GM19025 (cell line): ENCODE data around the gene FFAR1.
"Not testable (repeated sequence)": the region's sequence is repeated elsewhere in the genome, so short reads cannot be mapped to it uniquely, and the experiment has no call there.

Experiments
- ATAC-seq: cut with Tn5 transposase; IDR thresholded peaks from one replicate; pipeline ENCODE4 v1.9.1; 2021; ENCODE audit warnings: mild to moderate bottlenecking, low read depth, moderate library complexity; ENCODE audit not compliant: unreplicated experiment

The FFAR1 gene

DNA sequence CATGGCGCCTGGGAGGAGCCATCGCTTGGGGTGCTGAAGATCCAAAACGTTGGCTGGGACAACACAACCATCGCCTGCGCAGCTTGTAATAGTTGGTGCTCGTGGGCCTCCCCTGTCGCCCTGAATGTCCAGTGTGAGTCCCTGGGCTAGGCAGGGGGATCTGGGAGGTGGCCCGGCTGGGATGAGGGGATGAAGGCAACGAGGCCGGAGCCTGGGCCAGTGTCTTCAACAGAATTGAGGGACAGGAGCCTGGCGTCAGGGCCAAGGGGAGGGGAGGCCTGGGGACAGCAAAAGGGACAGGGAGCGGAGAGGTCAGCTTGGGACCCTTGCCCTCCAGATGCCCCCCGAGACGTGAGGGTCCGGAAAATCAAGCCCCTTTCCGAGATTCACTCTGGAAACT lies 6.7 kb upstream of the FFAR1 start:
- ATAC-seq: no peak

DNA sequence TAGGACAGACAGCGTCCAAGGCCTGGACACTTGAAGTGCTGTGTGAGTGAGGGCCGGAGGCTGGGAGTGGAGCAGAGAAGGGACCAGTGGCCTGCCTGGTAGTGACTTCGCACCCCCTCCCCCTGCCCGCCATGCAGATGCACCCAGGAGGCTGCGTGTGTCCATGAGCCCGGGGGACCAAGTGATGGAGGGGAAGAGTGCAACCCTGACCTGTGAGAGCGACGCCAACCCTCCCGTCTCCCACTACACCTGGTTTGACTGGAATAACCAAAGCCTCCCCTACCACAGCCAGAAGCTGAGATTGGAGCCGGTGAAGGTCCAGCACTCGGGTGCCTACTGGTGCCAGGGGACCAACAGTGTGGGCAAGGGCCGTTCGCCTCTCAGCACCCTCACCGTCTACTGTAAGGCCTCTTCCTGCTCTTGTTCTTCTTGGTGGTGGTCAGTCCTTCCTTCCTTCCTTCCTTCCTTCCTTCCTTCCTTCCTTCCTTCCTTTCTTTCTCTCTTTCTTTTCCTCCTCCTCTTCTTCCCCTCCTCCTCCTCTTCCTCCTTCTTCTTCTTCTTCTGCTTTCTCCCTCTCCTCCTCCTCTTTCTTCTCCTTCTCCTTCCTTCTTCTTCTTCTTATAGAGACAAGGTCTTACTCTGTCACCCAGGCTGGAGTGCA lies 6.0 kb upstream of the FFAR1 start:
- no peak for ATAC-seq

DNA sequence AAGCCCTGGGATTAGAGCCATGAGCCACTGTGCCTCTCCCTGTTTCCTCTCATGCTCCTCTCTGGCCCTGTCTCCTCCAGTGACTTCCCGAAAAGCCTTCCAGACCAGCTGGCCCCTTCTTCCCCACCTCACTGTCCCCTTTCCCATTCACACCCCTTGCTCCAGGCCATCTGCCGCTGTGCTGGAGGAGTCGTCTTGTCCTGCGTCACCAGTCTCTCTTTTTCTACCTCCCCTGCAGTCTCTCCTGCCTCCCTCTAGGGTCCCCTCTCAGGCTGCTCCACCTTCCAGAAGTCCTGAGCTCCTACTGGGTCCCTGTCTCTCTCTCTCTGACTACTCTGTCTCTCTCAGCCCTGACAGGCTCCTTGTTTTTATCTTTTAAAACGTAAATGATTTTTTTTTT lies 5.3 kb upstream of the FFAR1 start:
- ATAC-seq: no peak

DNA sequence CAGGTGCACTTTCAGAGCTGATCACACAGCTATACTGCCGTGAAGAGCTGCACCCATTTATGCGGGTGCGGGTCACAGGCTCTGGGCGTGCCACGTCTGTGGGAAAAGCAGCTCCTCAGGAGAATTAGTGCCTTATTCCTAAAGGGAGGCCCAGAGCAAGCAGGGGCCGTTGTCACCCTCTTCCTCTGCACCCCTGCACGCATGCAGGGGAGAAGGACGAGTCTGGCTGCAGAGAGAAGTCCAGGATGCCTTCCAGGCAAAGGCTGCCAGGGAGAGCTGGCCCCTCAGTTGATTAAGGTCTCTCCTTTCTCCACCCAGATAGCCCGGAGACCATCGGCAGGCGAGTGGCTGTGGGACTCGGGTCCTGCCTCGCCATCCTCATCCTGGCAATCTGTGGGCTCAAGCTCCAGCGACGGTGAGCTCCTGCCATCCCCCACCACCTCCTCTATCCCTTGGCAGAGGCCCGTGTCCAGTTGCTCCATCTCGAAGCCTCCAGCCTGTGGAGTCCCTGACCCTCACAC lies 3.1 kb upstream of the FFAR1 start:
- ATAC-seq: no peak

DNA sequence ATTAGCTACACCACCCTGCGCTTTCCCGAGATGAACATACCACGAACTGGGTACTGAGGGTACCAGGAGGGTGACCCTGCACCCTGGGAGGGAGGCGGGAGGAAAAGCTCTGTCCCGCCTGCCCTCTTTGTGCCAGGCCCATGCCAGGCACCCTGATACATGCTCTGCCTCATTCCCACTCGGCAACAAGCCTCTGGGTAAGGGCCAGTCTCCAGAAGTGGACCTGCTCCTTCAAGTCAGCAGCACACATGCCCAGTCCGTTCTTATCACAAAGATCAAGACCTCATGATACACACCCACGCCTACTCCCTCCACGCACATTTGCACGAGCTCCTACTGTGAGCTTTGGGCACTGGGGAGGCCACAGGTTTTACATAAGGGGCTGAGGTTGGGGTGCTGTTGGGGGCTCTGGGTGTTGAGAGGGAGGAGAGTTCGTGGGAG lies 2.0 kb upstream of the FFAR1 start:
- no peak for ATAC-seq

DNA sequence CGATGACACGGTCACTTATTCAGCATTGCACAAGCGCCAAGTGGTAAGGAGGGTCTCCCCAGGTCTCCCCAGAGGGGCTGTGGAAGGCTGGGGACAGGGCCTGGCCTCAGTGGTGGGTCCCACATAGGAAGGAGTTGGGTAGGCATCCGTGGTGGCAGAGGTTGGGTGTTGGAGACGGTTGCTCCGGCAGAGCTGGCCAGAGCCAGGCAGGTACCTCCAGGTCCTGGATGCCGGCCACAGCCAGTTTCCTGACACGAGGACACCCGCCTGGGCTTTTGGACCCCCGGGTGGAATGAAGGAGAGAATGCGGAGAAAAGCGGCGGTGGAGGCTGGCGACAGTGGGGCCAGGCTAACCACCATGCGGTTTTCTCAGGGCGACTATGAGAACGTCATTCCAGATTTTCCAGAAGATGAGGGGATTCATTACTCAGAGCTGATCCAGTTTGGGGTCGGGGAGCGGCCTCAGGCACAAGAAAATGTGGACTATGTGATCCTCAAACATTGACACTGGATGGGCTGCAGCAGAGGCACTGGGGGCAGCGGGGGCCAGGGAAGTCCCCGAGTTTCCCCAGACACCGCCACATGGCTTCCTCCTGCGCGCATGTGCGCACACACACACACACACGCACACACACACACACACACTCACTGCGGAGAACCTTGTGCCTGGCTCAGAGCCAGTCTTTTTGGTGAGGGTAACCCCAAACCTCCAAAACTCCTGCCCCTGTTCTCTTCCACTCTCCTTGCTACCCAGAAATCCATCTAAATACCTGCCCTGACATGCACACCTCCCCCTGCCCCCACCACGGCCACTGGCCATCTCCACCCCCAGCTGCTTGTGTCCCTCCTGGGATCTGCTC lies 1.3 kb upstream of the FFAR1 start:
- no peak for ATAC-seq

DNA sequence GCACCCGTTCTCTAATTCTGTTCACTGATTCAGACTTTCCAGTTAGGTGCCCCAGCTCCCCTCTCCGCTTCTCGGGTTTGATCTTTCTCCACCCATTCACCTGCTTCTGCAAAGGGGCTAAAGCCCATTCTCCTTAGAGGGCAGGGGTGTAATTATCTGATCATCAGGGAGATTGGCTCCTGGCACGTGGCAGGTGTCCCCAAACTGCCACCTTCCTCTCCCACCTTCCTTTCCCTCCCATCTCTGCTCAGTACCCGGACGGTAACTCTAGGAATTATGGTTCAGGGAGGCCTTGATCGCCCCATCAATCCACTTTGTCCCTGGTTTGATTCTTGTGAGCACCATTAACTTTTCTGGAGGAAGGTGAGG lies 212 bp downstream of the FFAR1 start:
- ATAC-seq: no peak

DNA sequence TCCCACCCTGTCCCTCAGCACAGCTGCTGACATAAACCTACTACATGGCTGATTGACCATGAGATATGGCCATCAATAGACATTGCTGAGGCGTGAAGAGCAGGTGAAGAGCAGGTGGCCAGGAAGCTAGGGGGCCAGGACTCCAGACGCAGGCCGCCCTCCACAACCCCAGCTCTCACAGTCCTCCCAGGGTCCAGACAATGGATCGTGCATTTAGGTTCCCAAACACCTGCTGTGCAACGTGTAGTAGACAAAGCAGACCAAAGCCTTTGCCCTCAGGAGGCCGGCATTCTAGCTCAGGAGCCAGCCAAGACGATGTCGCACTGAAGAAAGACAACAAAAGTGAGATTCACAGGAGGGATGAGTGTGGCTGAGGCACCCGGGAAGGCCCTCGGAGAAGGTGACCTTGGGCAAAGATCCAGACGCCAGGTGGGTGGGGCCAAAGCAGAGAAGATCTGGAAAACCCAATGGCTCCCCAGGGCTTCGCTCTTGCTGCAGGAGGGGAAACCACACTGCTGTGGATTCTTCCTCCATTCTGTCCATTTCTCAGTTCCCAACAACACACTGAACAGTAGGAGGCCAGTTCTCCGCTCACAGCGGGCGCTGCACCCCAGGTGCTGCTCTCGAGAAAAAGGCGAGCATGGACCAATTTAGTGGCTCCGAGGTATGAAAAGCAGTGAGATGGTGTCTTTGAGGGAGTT lies 1.4 kb downstream of the FFAR1 start:
- ATAC-seq: no peak

DNA sequence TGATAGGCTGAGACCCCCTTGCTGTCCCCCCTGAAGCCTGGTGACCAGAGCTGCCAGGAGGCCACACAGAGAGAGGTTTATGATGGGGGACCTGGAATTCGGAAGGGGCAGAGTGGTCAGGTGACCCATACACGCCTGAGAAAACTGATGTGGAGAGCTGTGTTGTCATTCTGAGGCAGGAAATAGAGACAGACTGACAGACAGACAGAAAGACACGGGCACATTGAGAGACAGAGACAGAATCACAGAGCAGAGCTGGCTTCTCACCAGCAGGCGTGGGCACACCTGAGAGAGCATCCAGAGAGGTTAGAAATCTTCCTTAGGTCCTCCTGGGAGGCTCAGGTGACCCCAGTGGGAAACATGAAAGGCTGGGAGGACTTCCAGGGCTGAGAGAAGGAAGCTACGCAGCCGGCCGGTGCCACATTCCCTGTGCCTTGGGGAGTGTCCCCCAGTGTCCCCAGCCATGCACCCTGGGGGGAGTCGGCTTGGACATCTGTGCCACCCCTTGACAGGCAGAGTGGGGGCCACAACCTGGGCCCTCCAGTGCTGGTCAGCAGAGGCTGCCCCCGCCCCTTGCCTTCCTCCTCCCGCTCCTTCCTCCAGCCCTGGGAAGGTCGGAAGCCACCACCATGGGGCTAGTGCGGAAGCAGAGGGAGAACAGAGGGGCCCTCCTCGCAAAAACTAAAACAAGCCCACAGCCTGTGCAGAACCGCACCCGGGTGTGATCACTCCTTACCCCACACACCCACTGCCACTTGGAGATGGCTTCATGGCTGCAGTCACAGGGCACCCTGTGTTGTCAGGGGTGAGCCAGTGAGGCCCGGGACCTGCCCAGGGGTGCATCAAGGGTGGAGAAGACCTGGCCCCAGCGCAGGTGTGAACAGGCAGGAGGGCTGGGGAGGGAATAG lies 2.2 kb downstream of the FFAR1 start:
- ATAC-seq: no peak

DNA sequence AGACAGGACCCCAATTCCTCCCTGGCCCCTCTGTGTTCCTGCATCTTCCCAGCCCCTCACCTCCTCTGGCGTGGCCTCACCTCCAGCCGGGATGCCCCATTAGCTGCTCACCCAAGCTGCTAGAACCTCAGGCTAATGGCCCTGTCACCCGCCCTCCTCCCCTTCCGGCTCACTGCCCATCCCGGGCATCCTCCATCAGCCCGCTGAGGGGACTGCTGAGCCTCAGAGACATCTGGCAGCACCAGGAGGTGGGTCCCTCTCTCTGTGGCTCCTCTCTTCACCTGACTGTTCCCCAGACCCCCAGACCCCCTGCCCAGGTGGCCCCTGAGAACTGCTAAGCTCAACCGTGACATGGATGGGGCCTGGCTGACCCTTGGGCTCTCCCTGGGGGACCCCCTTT lies 2.9 kb downstream of the FFAR1 start:
- no peak for ATAC-seq

DNA sequence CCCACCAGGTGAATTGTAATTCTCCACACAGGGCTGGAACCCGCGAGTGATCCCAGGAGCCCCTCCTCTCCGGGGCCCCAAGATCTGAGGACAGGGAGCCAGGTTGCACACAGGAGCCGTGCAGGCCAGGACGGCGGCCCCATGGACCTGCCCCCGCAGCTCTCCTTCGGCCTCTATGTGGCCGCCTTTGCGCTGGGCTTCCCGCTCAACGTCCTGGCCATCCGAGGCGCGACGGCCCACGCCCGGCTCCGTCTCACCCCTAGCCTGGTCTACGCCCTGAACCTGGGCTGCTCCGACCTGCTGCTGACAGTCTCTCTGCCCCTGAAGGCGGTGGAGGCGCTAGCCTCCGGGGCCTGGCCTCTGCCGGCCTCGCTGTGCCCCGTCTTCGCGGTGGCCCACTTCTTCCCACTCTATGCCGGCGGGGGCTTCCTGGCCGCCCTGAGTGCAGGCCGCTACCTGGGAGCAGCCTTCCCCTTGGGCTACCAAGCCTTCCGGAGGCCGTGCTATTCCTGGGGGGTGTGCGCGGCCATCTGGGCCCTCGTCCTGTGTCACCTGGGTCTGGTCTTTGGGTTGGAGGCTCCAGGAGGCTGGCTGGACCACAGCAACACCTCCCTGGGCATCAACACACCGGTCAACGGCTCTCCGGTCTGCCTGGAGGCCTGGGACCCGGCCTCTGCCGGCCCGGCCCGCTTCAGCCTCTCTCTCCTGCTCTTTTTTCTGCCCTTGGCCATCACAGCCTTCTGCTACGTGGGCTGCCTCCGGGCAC lies 3.9 kb downstream of the FFAR1 start:
- ATAC-seq: no peak

DNA sequence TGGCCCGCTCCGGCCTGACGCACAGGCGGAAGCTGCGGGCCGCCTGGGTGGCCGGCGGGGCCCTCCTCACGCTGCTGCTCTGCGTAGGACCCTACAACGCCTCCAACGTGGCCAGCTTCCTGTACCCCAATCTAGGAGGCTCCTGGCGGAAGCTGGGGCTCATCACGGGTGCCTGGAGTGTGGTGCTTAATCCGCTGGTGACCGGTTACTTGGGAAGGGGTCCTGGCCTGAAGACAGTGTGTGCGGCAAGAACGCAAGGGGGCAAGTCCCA lies 4.4 kb downstream of the FFAR1 start:
- ATAC-seq: no peak

DNA sequence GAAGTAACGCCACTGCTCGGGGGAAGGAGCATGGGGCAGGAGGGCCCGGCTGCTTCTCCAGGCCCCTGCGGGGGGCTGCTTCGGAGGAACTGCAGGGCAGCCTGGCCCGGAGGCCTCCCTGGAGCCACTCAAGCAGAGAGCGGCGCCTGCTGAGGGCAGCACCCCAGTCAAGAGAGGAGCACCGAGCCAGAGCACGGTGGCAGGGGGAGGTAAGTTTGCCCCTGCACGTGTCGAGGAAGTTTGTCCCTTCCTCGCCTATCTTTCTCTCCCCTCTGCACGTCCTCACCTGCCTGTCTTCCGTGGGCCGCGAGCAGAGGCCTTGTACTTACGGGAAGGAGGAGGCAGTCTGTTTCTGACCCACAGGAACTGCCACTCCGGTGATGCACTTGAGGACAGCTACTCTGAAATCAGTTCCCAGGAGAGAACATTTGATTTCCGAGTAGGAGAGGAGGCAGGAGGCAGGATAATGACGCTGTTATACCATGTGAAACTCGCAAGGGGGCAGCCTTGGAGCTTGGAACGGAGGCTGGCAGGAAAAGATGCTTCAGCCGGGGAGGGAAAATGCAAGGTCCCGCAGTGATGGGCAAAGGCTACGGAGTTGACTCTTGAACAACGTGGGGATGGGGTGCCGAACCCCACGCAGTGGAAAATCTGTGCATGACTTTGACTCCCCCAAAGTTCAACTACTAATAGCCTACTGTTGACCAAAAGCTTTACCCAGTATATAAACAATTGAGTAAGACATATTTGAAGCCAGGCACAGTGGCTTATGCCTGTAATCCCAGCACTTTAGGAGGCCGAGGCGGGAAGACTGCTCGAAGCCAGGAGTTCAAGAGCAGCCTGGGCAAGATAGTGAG lies 5.0 kb downstream of the FFAR1 start:
- no peak for ATAC-seq

DNA sequence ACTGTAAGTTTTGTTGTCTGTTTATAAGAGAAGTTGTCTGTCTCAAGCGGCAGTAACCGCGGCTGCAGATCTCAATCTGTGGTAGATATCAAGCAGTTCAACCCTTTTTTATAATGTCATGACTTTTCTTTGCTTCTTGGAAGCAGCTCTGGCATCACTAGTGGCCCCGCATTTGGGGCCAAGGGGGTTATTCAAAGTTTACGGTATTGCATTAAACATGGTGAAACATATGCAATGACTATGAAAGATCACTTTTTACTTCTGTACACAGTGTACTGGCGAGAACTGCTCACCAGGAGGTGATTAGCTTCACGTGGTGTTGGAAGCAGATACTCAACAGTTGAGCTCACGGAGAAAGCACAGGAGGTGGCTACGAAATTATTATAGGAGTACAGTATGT lies 5.9 kb downstream of the FFAR1 start:
- ATAC-seq: no peak

DNA sequence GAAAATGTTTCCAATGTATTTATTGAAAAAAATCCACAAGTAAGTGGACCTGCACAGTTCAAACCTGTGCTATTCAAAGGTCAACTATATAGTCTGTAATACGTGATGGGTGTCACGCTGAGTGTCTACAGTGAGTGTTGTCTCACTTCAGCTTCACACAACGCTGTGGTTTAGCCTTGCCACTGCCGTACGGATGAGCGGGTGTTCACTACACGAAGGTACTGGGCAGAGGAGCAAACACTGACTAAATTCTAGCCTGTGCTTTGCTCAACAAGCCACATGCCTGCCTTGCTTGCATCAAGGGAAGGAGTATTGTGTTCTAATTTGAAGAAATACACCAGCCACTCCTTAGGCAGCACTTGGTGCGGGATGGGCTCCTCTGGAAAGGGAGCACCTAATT lies 7.2 kb downstream of the FFAR1 start:
- no peak for ATAC-seq

DNA sequence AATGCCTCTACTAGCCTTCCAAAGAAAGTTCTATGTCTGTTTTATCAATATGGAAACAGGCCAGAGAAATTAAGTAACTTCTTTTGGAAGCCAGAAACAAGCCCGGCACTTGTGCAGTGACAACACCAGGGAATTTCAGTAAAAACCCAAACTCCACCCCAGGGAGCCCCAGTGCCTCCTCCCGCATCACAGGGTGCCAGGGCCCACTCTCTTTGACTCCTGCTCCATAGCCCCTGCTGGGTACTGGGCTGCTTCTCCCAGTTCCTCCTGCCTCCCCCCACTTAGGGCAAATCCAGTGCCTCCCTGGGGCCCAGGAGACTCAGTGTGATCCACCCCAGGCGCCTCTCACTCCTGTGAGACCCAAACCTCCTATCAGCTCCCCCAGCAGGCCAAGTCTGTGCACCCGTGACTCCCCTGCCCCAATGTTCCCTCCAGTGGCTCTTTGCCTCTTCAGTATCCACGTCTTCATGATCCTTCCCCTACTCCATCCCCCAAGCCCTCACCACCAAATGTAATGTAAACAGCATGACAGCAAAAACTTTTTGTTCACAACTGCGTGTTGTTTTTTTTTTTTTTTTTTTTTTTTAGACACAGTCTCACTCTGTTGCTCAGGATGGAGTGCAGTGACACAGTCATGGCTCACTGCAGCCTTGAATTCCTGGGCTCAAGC lies 8.2 kb downstream of the FFAR1 start:
- no peak for ATAC-seq

DNA sequence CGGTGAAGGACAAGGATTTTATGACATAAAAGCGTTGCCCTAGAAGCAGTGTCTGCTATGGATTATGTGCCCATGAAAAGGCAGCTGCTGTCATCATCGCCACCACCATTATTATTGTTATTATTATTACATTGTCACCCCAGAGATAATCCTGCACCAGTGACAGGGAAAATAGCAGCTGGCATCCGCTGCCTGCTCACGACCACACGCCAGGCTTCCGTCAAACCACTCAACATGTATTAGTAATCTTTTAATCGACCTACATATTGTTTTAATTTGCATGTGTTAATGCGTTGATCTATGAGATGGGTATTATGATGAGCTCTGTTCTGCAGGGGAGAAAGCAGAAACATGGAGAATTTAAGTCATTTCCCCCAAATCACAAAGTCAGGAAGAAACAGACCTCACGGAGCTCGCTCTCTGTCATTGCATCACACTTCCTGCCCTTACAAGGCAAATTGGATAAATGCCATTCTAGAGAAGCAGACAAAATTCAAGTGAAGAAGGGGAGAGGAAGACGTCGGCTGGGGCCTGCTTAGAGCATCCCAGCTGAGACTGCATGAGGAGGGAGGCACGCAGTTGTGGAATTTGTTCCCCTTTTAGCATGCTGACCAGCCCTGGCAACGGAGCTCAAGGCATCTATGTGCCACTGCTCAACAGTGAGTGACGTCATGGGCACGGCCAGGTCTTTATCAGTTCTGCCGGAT lies 10.3 kb downstream of the FFAR1 start, which contains the start of gene FFAR3:
FFAR3 (plus strand) TSS at position 594 of the 707 bp plus-strand sequence. CDS start 431 bp downstream, outside the sequence.
- no peak for ATAC-seq

DNA sequence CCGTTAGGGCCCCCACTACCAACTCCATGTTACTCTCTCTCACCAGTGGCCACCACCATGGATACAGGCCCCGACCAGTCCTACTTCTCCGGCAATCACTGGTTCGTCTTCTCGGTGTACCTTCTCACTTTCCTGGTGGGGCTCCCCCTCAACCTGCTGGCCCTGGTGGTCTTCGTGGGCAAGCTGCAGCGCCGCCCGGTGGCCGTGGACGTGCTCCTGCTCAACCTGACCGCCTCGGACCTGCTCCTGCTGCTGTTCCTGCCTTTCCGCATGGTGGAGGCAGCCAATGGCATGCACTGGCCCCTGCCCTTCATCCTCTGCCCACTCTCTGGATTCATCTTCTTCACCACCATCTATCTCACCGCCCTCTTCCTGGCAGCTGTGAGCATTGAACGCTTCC lies 11.1 kb downstream of the FFAR1 start:
- not testable (repeated sequence) for ATAC-seq
